GM18951 (cell line): ENCODE data around the gene PLEKHA5.

ENCODE experiments used
- POLR2A ChIP-seq: IDR thresholded peaks from 4 replicates; pipeline ENCODE4 v1.6.1; 2011; ENCODE audit warnings: mild to moderate bottlenecking; ENCODE audit not compliant: insufficient read length, insufficient read depth; ENCODE audit errors: extremely low read depth
- in situ Hi-C: fragments of 300-500 bp; cut with MboI; formaldehyde crosslinking; loops from one replicate; pipeline ENCODE4 v1.12.0; 2022; ENCODE audit warnings: low sequenced_read_pairs, mixed read lengths, inconsistent platforms; ENCODE audit not compliant: unreplicated experiment

Gene PLEKHA5

GRCh38 chr12:19139615-19140194 lies 10.2 kb downstream of the PLEKHA5 start:
- in situ Hi-C loops: no loop called here
- TF ChIP-seq POLR2A: no peak

- in situ Hi-C loops: no loop called here
Observed at GRCh38 chr12:19140381-19141236, 11.1 kb downstream of the PLEKHA5 start.

GRCh38 chr12:19142499-19142898 lies 13.0 kb downstream of the PLEKHA5 start:
- in situ Hi-C loops: no loop called here
- no peak for TF ChIP-seq POLR2A

More at GRCh38 chr12:19140381-19141236, 11.1 kb downstream of the PLEKHA5 start:
- no peak for TF ChIP-seq POLR2A

GRCh38 chr12:19144287-19144686 lies 14.8 kb downstream of the PLEKHA5 start:
- in situ Hi-C loops: no loop called here
- TF ChIP-seq POLR2A: no peak

- in situ Hi-C loops: no loop called here
- TF ChIP-seq POLR2A: no peak
Observed at GRCh38 chr12:19144985-19145384, 15.5 kb downstream of the PLEKHA5 start.

GRCh38 chr12:19148860-19149259 lies 19.3 kb downstream of the PLEKHA5 start:
- in situ Hi-C loops: no loop called here

GRCh38 chr12:19150273-19150900 lies 20.9 kb downstream of the PLEKHA5 start:
- no peak for TF ChIP-seq POLR2A
- in situ Hi-C loops: no loop called here

More at GRCh38 chr12:19148860-19149259, 19.3 kb downstream of the PLEKHA5 start:
- no peak for TF ChIP-seq POLR2A

- in situ Hi-C loops: no loop called here
- no peak for TF ChIP-seq POLR2A
Observed at GRCh38 chr12:19151298-19151697, 21.8 kb downstream of the PLEKHA5 start.

- in situ Hi-C loops: no loop called here
Observed at GRCh38 chr12:19153396-19153795, 23.9 kb downstream of the PLEKHA5 start.

GRCh38 chr12:19154686-19155085 lies 25.2 kb downstream of the PLEKHA5 start:
- TF ChIP-seq POLR2A: no peak
- in situ Hi-C loops: no loop called here

More at GRCh38 chr12:19153396-19153795, 23.9 kb downstream of the PLEKHA5 start:
- no peak for TF ChIP-seq POLR2A

GRCh38 chr12:19155981-19156734 lies 26.6 kb downstream of the PLEKHA5 start:
- TF ChIP-seq POLR2A: no peak
- in situ Hi-C loops: no loop called here

GRCh38 chr12:19158923-19159322 lies 29.4 kb downstream of the PLEKHA5 start:
- in situ Hi-C loops: no loop called here
- TF ChIP-seq POLR2A: no peak

- in situ Hi-C loops: no loop called here
- TF ChIP-seq POLR2A: no peak
Observed at GRCh38 chr12:19161216-19161615, 31.7 kb downstream of the PLEKHA5 start.
